GM12801 (cell line): ENCODE results near the gene ROCK1.

Experiments
- CTCF ChIP-seq: IDR thresholded peaks from one replicate; pipeline ENCODE4 v1.5.1; 2011; ENCODE audit warnings: control low read depth; ENCODE audit not compliant: insufficient read length; ENCODE audit errors: extremely low read depth

ROCK1 gene

GRCh38 chr18:21112543-21113105, 1.0 kb upstream of the ROCK1 start:
- no peak for TF ChIP-seq CTCF

- no peak for TF ChIP-seq CTCF
Measured at GRCh38 chr18:21112140-21112473, 494 bp upstream of the ROCK1 start.

- no peak for TF ChIP-seq CTCF
Measured at GRCh38 chr18:21110713-21111345, 784 bp downstream of the ROCK1 start.

GRCh38 chr18:21109936-21110712, 1.5 kb downstream of the ROCK1 start:
- no peak for TF ChIP-seq CTCF

- no peak for TF ChIP-seq CTCF
Measured at GRCh38 chr18:21105936-21106335, 5.7 kb downstream of the ROCK1 start.

GRCh38 chr18:21101172-21101571, 10.4 kb downstream of the ROCK1 start:
- no peak for TF ChIP-seq CTCF

DNA sequence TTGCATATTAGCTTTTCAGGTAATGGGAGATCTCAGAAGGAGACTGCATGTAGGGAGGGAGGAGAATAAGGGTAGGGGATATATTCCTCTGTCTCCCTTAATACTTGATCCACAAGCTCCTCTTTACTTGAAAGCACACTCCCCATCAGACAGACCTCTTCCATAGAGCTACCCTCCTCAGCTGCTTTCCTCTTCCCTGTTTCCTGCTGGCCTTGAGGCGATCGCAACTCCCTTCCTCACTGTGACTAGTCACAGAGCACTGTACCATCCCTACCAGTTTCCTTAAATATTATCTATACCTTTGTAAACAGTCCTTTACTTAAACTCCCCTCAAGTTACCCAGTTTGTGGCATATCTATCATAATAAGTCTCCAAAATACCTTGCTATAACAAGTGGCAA, 10.9 kb downstream of the ROCK1 start:
- no peak for TF ChIP-seq CTCF
